Measurements from ENCODE around the gene CDKAL1. TPM values are rescaled to one million over a fixed set of nuclear protein-coding genes. Genes with fewer than 3 reads are reported as not detected.

Gene CDKAL1
- total and polyA plus RNA-seq, 2 of the 8 experiments (the other 6 are each of a cell fraction or from before 2014, with no cell fraction given): 8.4 to 24.6 TPM

DNA sequence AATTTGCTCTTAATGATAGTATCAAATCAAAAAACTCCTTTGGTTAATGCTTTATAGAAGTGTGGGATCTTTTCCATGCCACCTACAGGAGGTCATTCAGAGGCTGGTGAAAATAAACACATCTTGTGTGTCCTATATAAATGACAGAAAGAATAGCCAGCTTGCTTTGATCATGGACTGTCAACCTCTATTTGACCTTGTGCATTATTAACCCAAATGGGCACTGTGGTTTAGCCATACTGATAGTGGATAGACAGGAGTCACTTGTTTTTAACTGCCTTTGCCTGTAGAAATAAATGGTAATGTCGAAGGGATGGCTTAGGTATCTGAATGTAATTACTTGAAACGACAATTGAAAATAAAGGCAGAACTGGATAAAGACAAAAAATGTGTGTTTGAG is 123.8 kb downstream of the CDKAL1 start (continued):
- TF ChIP-seq POLR2A (IDR thresholded peaks at IDR 0.05; ENCODE audit: control extremely low read depth in 1 of 2, low read depth in 2 of 2, low read length in 2 of 2): no peak
- no peak for TF ChIP-seq GABPA (IDR thresholded peaks at IDR 0.05; ENCODE audit: borderline replicate concordance, insufficient read depth, low read length)
- no peak for TF ChIP-seq PHF8 (conservative IDR thresholded peaks at IDR 0.05; ENCODE audit: low read depth, low read length)
- no peak for TF ChIP-seq CTBP2 (IDR thresholded peaks at IDR 0.05; ENCODE audit: borderline replicate concordance, insufficient read depth, insufficient read length, low read length)
- no peak for TF ChIP-seq SIN3A (conservative IDR thresholded peaks at IDR 0.05 in 1 of 2, IDR thresholded peaks at IDR 0.05 in 1 of 2; ENCODE audit: low read depth in 1 of 2, low read length in 2 of 2)
- TF ChIP-seq, protein P1, sequence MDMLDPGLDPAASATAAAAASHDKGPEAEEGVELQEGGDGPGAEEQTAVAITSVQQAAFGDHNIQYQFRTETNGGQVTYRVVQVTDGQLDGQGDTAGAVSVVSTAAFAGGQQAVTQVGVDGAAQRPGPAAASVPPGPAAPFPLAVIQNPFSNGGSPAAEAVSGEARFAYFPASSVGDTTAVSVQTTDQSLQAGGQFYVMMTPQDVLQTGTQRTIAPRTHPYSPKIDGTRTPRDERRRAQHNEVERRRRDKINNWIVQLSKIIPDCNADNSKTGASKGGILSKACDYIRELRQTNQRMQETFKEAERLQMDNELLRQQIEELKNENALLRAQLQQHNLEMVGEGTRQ (IDR thresholded peaks at IDR 0.05; ENCODE audit: low read length): no peak
- TF ChIP-seq EZH2 (IDR thresholded peaks at IDR 0.05; ENCODE audit: low read depth, low read length, severe bottlenecking): no peak
- TF ChIP-seq BACH1 (IDR thresholded peaks at IDR 0.05; ENCODE audit: low read length): no peak

Data from H1 (cell line).